MM.1S (cell line): ENCODE measurements around the gene IGFBP5.

ENCODE experiments used
- CTCF ChIP-seq: fragments of 300-600 bp; sonication (generic); IDR thresholded peaks from 2 replicates; pipeline ENCODE4 v1.5.1; 2016; ENCODE audit warnings: antibody characterized with exemption, low read length, mixed read lengths
- EZH2 ChIP-seq: fragments of 300-600 bp; sonication (generic); optimal IDR thresholded peaks from 2 replicates; pipeline ENCODE3; 2017; ENCODE audit warnings: low read depth, mild to moderate bottlenecking, antibody characterized with exemption, low read length, mixed read lengths

- TF ChIP-seq CTCF (no peak), EZH2 (no peak)
These were observed 71.1 kb downstream of the IGFBP5 start for GRCh38 chr2:216624251-216624650.
